ENCODE results near the gene PTTG1IP.

DNA sequence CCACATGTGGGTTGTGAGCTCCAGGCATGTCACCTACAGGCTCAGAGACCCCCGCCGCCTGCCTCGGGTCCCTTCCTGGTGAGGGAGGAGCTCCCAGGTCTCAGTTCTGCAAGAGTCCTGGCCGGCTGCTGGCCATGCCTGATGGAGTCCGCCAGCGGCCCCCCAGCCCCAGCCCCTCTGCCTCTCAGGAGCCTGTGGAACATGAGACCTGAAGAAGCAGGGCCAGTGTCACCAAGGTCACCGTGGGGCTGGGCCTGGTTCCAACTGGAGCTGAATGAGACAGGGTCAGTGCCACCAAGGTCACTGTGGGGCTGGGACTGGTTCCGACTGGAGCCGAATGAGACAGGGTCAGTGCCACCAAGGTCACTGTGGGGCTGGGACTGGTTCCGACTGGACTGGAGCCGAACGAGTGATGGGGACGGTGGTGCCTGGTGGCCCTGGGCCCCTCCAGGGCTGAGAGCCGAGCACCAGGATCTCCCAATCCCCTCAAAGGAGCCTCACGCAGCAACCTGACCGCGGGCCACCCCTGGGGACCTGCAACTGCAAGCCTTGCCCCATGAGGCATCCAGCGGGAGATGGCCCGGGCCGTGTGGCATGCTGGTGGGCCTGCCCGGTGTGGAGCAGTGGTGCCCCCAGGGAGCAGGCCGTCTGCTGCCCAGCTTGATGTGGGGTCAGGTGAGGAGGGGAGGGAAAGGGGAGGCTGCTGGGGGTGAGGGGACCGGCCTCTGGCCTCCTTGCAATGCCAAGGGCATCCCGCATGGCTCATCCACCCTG lies 14.5 kb upstream of the PTTG1IP start:
- TF ChIP-seq, protein P1, sequence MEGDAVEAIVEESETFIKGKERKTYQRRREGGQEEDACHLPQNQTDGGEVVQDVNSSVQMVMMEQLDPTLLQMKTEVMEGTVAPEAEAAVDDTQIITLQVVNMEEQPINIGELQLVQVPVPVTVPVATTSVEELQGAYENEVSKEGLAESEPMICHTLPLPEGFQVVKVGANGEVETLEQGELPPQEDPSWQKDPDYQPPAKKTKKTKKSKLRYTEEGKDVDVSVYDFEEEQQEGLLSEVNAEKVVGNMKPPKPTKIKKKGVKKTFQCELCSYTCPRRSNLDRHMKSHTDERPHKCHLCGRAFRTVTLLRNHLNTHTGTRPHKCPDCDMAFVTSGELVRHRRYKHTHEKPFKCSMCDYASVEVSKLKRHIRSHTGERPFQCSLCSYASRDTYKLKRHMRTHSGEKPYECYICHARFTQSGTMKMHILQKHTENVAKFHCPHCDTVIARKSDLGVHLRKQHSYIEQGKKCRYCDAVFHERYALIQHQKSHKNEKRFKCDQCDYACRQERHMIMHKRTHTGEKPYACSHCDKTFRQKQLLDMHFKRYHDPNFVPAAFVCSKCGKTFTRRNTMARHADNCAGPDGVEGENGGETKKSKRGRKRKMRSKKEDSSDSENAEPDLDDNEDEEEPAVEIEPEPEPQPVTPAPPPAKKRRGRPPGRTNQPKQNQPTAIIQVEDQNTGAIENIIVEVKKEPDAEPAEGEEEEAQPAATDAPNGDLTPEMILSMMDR (IDR thresholded peaks at IDR 0.05; ENCODE audit: low read depth, low read length, poor library complexity, severe bottlenecking): no peak
- TF ChIP-seq EZH2phosphoT487 (IDR thresholded peaks at IDR 0.05; ENCODE audit: borderline replicate concordance, low read length): no peak
